Amniotic epithelial cell (primary cell): ENCODE data around the gene VEZF1.

Experiments used
- DNase-seq: peaks from one replicate; pipeline ENCODE4 v3.0.0-alpha.2; 2010; ENCODE audit warnings: low read depth

VEZF1 gene

GRCh38 chr17:57999496-58000017, 11.5 kb upstream of the VEZF1 start:
- DNase-seq = peak; percentile 73

- DNase-seq = no peak
These were observed 11.0 kb upstream of the VEZF1 start for GRCh38 chr17:57999010-57999495.

- DNase-seq = no peak
These were observed 9.2 kb upstream of the VEZF1 start for GRCh38 chr17:57997085-57997809.

GRCh38 chr17:57995076-57995956, 7.3 kb upstream of the VEZF1 start:
- peak; percentile 80 for DNase-seq

- DNase-seq = peak; percentile 60
These were observed 6.4 kb upstream of the VEZF1 start for GRCh38 chr17:57994436-57994835.

GRCh38 chr17:57993471-57994365, 5.7 kb upstream of the VEZF1 start:
- DNase-seq = no peak

GRCh38 chr17:57991537-57991936, 3.5 kb upstream of the VEZF1 start:
- no peak for DNase-seq

GRCh38 chr17:57990037-57990436, 2.0 kb upstream of the VEZF1 start:
- no peak for DNase-seq

- DNase-seq = peak; percentile 54
These were observed 522 bp upstream of the VEZF1 start for GRCh38 chr17:57988301-57989250.

- DNase-seq = peak; percentile 74
These were observed 1.0 kb downstream of the VEZF1 start for GRCh38 chr17:57986841-57987580.

GRCh38 chr17:57985675-57985974, 2.4 kb downstream of the VEZF1 start:
- DNase-seq = peak; percentile 55

- no peak for DNase-seq
These were observed 2.9 kb downstream of the VEZF1 start for GRCh38 chr17:57984936-57985674.

GRCh38 chr17:57984261-57984890, 3.7 kb downstream of the VEZF1 start:
- DNase-seq = peak; percentile 55

- no peak for DNase-seq
These were observed 4.6 kb downstream of the VEZF1 start for GRCh38 chr17:57983446-57983845.

- no peak for DNase-seq
These were observed 5.4 kb downstream of the VEZF1 start for GRCh38 chr17:57982452-57983170.

GRCh38 chr17:57980522-57980921, 7.5 kb downstream of the VEZF1 start:
- no peak for DNase-seq

GRCh38 chr17:57979076-57979475, 9.0 kb downstream of the VEZF1 start:
- no peak for DNase-seq

GRCh38 chr17:57976594-57976993, 11.5 kb downstream of the VEZF1 start:
- no peak for DNase-seq
